Activated CD8-positive, alpha-beta memory T cell treated with anti-CD3 and anti-CD28 coated beads for 36 hours (primary cell): ENCODE results near the gene LASP1NB.

ENCODE experiments used
- CTCF ChIA-PET: fragments of 350-600 bp; sonication (Branson Sonifier 250); formaldehyde crosslinking; loops from one replicate; lab custom pipeline; 2021; ENCODE audit warnings: antibody characterized with exemption; lab: Charles Lee
- POLR2A ChIA-PET: fragments of 350-600 bp; sonication (Branson Sonifier 250); formaldehyde crosslinking; loops from one replicate; lab custom pipeline; 2021; ENCODE audit warnings: antibody characterized with exemption; lab: Charles Lee

LASP1NB gene

GRCh38 chr17:38925263-38925995 is at the start of gene LASP1NB:
Gene LASP1NB (plus strand): TSS chr17:38925614.
- CTCF ChIA-PET: interaction anchor here (0.6 to 2.5 kb wide), 9 partner anchors 9 to 249 kb away, joined by 3 to 7 read pairs (median 5); partner anchors contain the start of gene RPL23

GRCh38 chr17:38877130-38877851 is 48.1 kb upstream of the LASP1NB start:
- ChIA-PET POLR2A (interaction anchor here (0.9 kb wide), 2 partner anchors 24 to 25 kb away, joined by 3 to 4 read pairs; partner anchors contain the start of gene RPL23), CTCF (interaction anchor here (1.5 kb wide), 1 partner anchor 288 kb away, joined by 4 read pairs; no protein-coding TSS in a partner anchor)

More at GRCh38 chr17:38925263-38925995, at the start of gene LASP1NB:
- POLR2A ChIA-PET: interaction anchor here (0.9 to 1.5 kb wide), 3 partner anchors 34 to 56 kb away, joined by 3 to 4 read pairs (median 3); partner anchors contain the start of gene LASP1

- CTCF ChIA-PET: no interaction called here
These were observed 45.3 kb upstream of the LASP1NB start for GRCh38 chr17:38879878-38880665.

GRCh38 chr17:38881600-38882191 is 43.7 kb upstream of the LASP1NB start:
- ChIA-PET CTCF (interaction anchor here (1.1 kb wide), 1 partner anchor 12 kb away, joined by 3 read pairs; no protein-coding TSS in a partner anchor), POLR2A (interaction anchor here (0.6 to 2.1 kb wide), 2 partner anchors 11 to 13 kb away, joined by 6 to 8 read pairs; no protein-coding TSS in a partner anchor)

More at GRCh38 chr17:38879878-38880665, 45.3 kb upstream of the LASP1NB start:
- POLR2A ChIA-PET: interaction anchor here (0.7 to 1.1 kb wide), 2 partner anchors 27 to 1052 kb away, joined by 3 to 5 read pairs; no protein-coding TSS in a partner anchor

GRCh38 chr17:38882870-38883269 is 42.5 kb upstream of the LASP1NB start:
- CTCF ChIA-PET: interaction anchor here (0.5 kb wide), 1 partner anchor 132 kb away, joined by 3 read pairs; no protein-coding TSS in a partner anchor
- POLR2A ChIA-PET: no interaction called here

- ChIA-PET POLR2A (interaction anchor here (0.6 to 1.3 kb wide), 5 partner anchors 10 to 360 kb away, joined by 3 to 6 read pairs (median 3); no protein-coding TSS in a partner anchor), CTCF (interaction anchor here (1.6 kb wide), 1 partner anchor 10 kb away, joined by 4 read pairs; no protein-coding TSS in a partner anchor)
These were observed 41.6 kb upstream of the LASP1NB start for GRCh38 chr17:38883592-38884526.

GRCh38 chr17:38885044-38885727 is 40.2 kb upstream of the LASP1NB start:
- ChIA-PET POLR2A (interaction anchor here (0.6 to 1.4 kb wide), 3 partner anchors 12 to 21 kb away, joined by 3 to 6 read pairs (median 3); no protein-coding TSS in a partner anchor), CTCF (interaction anchor here (0.7 to 2.0 kb wide), 3 partner anchors 12 to 232 kb away, joined by 3 to 6 read pairs (median 4); no protein-coding TSS in a partner anchor)

- CTCF ChIA-PET: interaction anchor here (0.7 to 2.0 kb wide), 6 partner anchors 12 to 232 kb away, joined by 3 to 6 read pairs (median 4); partner anchors contain the start of gene LASP1
- POLR2A ChIA-PET: interaction anchor here (0.5 to 1.4 kb wide), 4 partner anchors 16 to 69 kb away, joined by 3 to 4 read pairs (median 3); partner anchors contain the start of gene LASP1
These were observed 39.4 kb upstream of the LASP1NB start for GRCh38 chr17:38885728-38886642.

- CTCF ChIA-PET: interaction anchor here (0.6 to 2.0 kb wide), 5 partner anchors 11 to 37 kb away, joined by 3 to 6 read pairs (median 3); partner anchors contain the start of gene LASP1
- POLR2A ChIA-PET: interaction anchor here (0.5 to 1.4 kb wide), 3 partner anchors 17 to 69 kb away, joined by 3 read pairs; partner anchors contain the start of gene LASP1
These were observed 38.8 kb upstream of the LASP1NB start for GRCh38 chr17:38886643-38887010.

GRCh38 chr17:38888842-38889241 is 36.6 kb upstream of the LASP1NB start:
- CTCF ChIA-PET: interaction anchor here (1.7 kb wide), 1 partner anchor 16 kb away, joined by 4 read pairs; no protein-coding TSS in a partner anchor
- POLR2A ChIA-PET: no interaction called here

GRCh38 chr17:38889745-38890409 is 35.5 kb upstream of the LASP1NB start:
- POLR2A ChIA-PET: no interaction called here
- CTCF ChIA-PET: interaction anchor here (1.1 to 1.7 kb wide), 2 partner anchors 8 to 17 kb away, joined by 4 to 6 read pairs; no protein-coding TSS in a partner anchor

GRCh38 chr17:38890410-38890746 is 35.0 kb upstream of the LASP1NB start:
- ChIA-PET POLR2A (no interaction called here), CTCF (interaction anchor here (1.1 to 1.7 kb wide), 2 partner anchors 8 to 17 kb away, joined by 4 to 6 read pairs; no protein-coding TSS in a partner anchor)

GRCh38 chr17:38891441-38891840 is 34.0 kb upstream of the LASP1NB start:
- POLR2A ChIA-PET: interaction anchor here (1.0 to 1.4 kb wide), 3 partner anchors 20 to 34 kb away, joined by 3 to 4 read pairs (median 3); partner anchors contain the start of genes LASP1 and LASP1NB
- CTCF ChIA-PET: interaction anchor here (0.9 kb wide), 1 partner anchor 35 kb away, joined by 3 read pairs; no protein-coding TSS in a partner anchor

- POLR2A ChIA-PET: interaction anchor here (0.6 to 1.4 kb wide), 3 partner anchors 18 to 33 kb away, joined by 3 to 4 read pairs (median 3); partner anchors contain the start of gene LASP1NB
- CTCF ChIA-PET: interaction anchor here (0.9 kb wide), 1 partner anchor 34 kb away, joined by 3 read pairs; no protein-coding TSS in a partner anchor
These were observed 33.3 kb upstream of the LASP1NB start for GRCh38 chr17:38892083-38892482.
